Measurements from ENCODE around the gene ATMIN.

DNA sequence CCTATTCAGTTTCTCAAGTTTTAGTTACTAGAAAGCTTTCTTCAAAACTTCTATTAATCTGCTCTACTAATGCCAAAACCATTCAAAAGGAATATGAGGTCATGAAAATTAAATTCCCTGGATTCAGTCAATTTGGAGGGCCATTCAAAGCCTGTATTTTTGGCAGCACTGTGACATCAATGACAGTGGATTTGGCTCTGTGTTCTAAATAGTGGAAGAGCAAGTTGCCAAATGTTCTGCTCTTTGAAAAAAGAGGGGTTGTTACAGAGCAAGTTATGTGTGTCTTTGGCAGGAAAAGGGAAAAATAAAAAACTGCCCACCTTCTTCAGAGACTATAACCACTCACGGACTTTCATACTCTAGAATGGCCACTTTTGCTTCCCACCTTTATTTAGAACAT lies 44.6 kb downstream of the ATMIN start:
- no peak for TF ChIP-seq CTCF (IDR thresholded peaks at IDR 0.05)
- TF ChIP-seq POLR2A (IDR thresholded peaks at IDR 0.05) = no peak
- no peak for TF ChIP-seq POLR2AphosphoS5 (IDR thresholded peaks at IDR 0.05)
- no peak for TF ChIP-seq EP300 (IDR thresholded peaks at IDR 0.05)

All from suprapubic skin (tissue), 4 donors.